SK-N-SH (cell line): ENCODE measurements around the gene G6PD. TPM values are rescaled to one million over a fixed set of nuclear protein-coding genes. Genes with fewer than 3 reads are reported as not detected.
"Not testable (repeated sequence)": the region's sequence is repeated elsewhere in the genome, so short reads cannot be mapped to it uniquely, and the experiment has no call there.

Experiments
- CTCF ChIA-PET: fragments of 300-600, 350-600 bp; formaldehyde crosslinking; extraction: SDS; loops from one replicate; lab custom pipeline; 2021; lab: Yijun Ruan, JAX
- POLR2A ChIA-PET: fragments of 350-600 bp; sonication (Branson Sonifier 250); formaldehyde crosslinking; extraction: SDS; loops from one replicate; lab custom pipeline; 2020; ENCODE audit warnings: antibody characterized with exemption, inconsistent platforms; lab: Yijun Ruan, JAX
- DNase-seq: peaks from one replicate; pipeline ENCODE4 v3.0.0; 2012
- H2AFZ ChIP-seq: fragments of 200-600 bp; sonication (generic); 2 replicates; pipeline ENCODE4 v1.8.1; 2016; ENCODE audit warnings: antibody characterized with exemption, mild to moderate bottlenecking, low read depth
- H3F3A ChIP-seq: fragments of 200-600 bp; sonication (generic); replicated peaks from 2 replicates; pipeline ENCODE3; 2016; ENCODE audit warnings: antibody characterized with exemption, mild to moderate bottlenecking; ENCODE audit not compliant: insufficient read depth
- H3K27ac ChIP-seq, 2 experiments: fragments of 200-500 bp in 1 of 2; fragments of 200-600 bp in 1 of 2; sonication (Bioruptor generic) in 1 of 2; sonication (generic), shearing (Covaris generic) in 1 of 2; 2 replicates each; pipeline versions ENCODE4 v1.5.1 to v1.6.1; 2014 to 2016; ENCODE audit warnings: low read depth in 2 of 2, inconsistent platforms in 1 of 2, low read length in 1 of 2, mild to moderate bottlenecking in 1 of 2, mixed read lengths in 1 of 2
- H3K27me3 ChIP-seq: fragments of 200-600 bp; sonication (generic), shearing (Covaris generic); 2 replicates; pipeline ENCODE4 v1.6.1; 2016; ENCODE audit warnings: mixed run types; ENCODE audit not compliant: insufficient read depth
- H3K36me3 ChIP-seq, 2 experiments: fragments of 200-500 bp in 1 of 2; fragments of 200-600 bp in 1 of 2; sonication (Bioruptor generic) in 1 of 2; sonication (generic) in 1 of 2; replicated peaks in 1 of 2; 2 replicates each; pipeline versions ENCODE3 to v1.5.1; 2014 to 2016; ENCODE audit warnings: low read length in 1 of 2, mild to moderate bottlenecking in 1 of 2; ENCODE audit not compliant: insufficient read depth in 2 of 2, control insufficient read depth in 1 of 2
- H3K4me1 ChIP-seq, 2 experiments: fragments of 200-500 bp in 1 of 2; fragments of 200-600 bp in 1 of 2; sonication (Bioruptor generic) in 1 of 2; sonication (generic), shearing (Covaris generic) in 1 of 2; 2 replicates each; pipeline versions ENCODE4 v1.5.1 to v1.6.1; 2014 to 2016; ENCODE audit warnings: low read depth in 1 of 2, low read length in 1 of 2, mixed run types in 1 of 2; ENCODE audit not compliant: insufficient read depth in 2 of 2, control insufficient read depth in 1 of 2
- H3K4me2 ChIP-seq: fragments of 200-600 bp; sonication (generic), shearing (Covaris generic); 2 replicates; pipeline ENCODE4 v1.6.1; 2017; ENCODE audit warnings: mixed run types
- H3K4me3 ChIP-seq, 2 experiments: fragments of 200-500 bp in 1 of 2; fragments of 200-600 bp in 1 of 2; sonication (Bioruptor generic) in 1 of 2; sonication (generic), shearing (Covaris generic) in 1 of 2; 2 replicates each; pipeline versions ENCODE4 v1.5.1 to v1.8.1; 2014 to 2016; ENCODE audit warnings: low read depth in 2 of 2, inconsistent platforms in 1 of 2, low read length in 1 of 2, mild to moderate bottlenecking in 1 of 2, mixed read lengths in 1 of 2, moderate library complexity in 1 of 2
- H3K79me2 ChIP-seq: fragments of 200-600 bp; sonication (generic); 2 replicates; pipeline ENCODE4 v1.8.1; 2017; ENCODE audit warnings: mild to moderate bottlenecking; ENCODE audit not compliant: insufficient read depth
- H3K9ac ChIP-seq: fragments of 200-600 bp; sonication (generic); 2 replicates; pipeline ENCODE4 v1.6.1; 2017; ENCODE audit warnings: mixed run types
- H3K9me2 ChIP-seq: fragments of 200-600 bp; sonication (generic); 2 replicates; pipeline ENCODE4 v1.6.1; 2017; ENCODE audit warnings: mixed run types
- H3K9me3 ChIP-seq: fragments of 200-600 bp; sonication (generic); 2 replicates; pipeline ENCODE4 v1.6.1; 2017; ENCODE audit warnings: mixed run types, mild to moderate bottlenecking, moderate library complexity
- H4K20me1 ChIP-seq: fragments of 200-600 bp; sonication (generic); 2 replicates; pipeline ENCODE4 v1.6.1; 2017; ENCODE audit warnings: mild to moderate bottlenecking, mixed run types; ENCODE audit not compliant: insufficient read depth
- CHD2 ChIP-seq: fragments of 150-350 bp; IDR thresholded peaks from 2 replicates; pipeline ENCODE4 v1.6.1; 2018; ENCODE audit warnings: low read length; ENCODE audit not compliant: partially characterized antibody
- GABPA ChIP-seq: IDR thresholded peaks from 2 replicates; pipeline ENCODE4 v1.4.0; 2012; ENCODE audit warnings: low read depth, mild to moderate bottlenecking
- MAX ChIP-seq: IDR thresholded peaks from 2 replicates; pipeline ENCODE4 v1.4.0; 2012; ENCODE audit warnings: low read depth
- REST ChIP-seq: IDR thresholded peaks from 2 replicates; pipeline ENCODE4 v1.6.1; 2012; ENCODE audit warnings: mild to moderate bottlenecking, low read depth, low read length, moderate library complexity
- YY1 ChIP-seq: IDR thresholded peaks from 2 replicates; pipeline ENCODE4 v1.4.0; 2012; ENCODE audit warnings: low read depth, mild to moderate bottlenecking
- ZBTB33 ChIP-seq: IDR thresholded peaks from 2 replicates; pipeline ENCODE4 v1.4.0; 2012; ENCODE audit warnings: low read depth, borderline replicate concordance
- WGBS: methylation state at CpG from one replicate; pipeline ENCODE4 v1.1.6; 2017; ENCODE audit warnings: low lambda C conversion rate; 5-methylcytosine and 5-hydroxymethylcytosine counted together
- polyA plus RNA-seq, 3 experiments: library from polyadenylated mRNA; depleted of rRNA; stranded (reverse); fragments of >200 nt; gene quantifications; 2 replicates each; pipeline ENCODE4 v1.2.3, GENCODE V29; 2012

G6PD gene
- polyA plus RNA-seq, 1 of the 3 experiments (the other 2 are of a cell fraction): 131 TPM

- TF ChIP-seq ZBTB33: no peak
- no peak for TF ChIP-seq YY1
- TF ChIP-seq GABPA: no peak
- TF ChIP-seq MAX: no peak
- TF ChIP-seq REST: no peak
- TF ChIP-seq CHD2: no peak
These were observed 45.9 kb upstream of the G6PD start (continued) for GRCh38 chrX:154592505-154592904.

GRCh38 chrX:154590415-154590814, 43.8 kb upstream of the G6PD start:
- H3K4me1 ChIP-seq, H3K27ac ChIP-seq, POLR2A ChIA-PET, H3K36me3 ChIP-seq, H2AFZ ChIP-seq, H3K9me2 ChIP-seq, H3K9me3 ChIP-seq, H4K20me1 ChIP-seq, DNase-seq, CTCF ChIA-PET, H3K79me2 ChIP-seq, H3K4me3 ChIP-seq, H3K9ac ChIP-seq, H3F3A ChIP-seq, H3K4me2 ChIP-seq: not testable (repeated sequence)
- peaks cover 19% of the 10 kb centered on the region; the same call in 1 of the 2 replicates for H3K27me3 ChIP-seq
- 5% methylated on average over 4 of the region's 13 CpGs for WGBS

- H2AFZ ChIP-seq, H3K27ac ChIP-seq, POLR2A ChIA-PET, H3K9ac ChIP-seq, H3K79me2 ChIP-seq, H3K9me2 ChIP-seq, DNase-seq, CTCF ChIA-PET, H4K20me1 ChIP-seq, H3K4me1 ChIP-seq, H3K36me3 ChIP-seq, H3K4me2 ChIP-seq, H3K27me3 ChIP-seq, H3K4me3 ChIP-seq, H3K9me3 ChIP-seq, H3F3A ChIP-seq: not testable (repeated sequence)
- no CpG with 5 or more reads among the region's 39 CpGs for WGBS
These were observed 38.0 kb upstream of the G6PD start, which contains the start of gene CTAG1A for GRCh38 chrX:154584585-154585183. TSS of gene CTAG1A (plus strand) at chrX:154585133. CDS start at chrX:154585207, 74 bp downstream.

- H3K4me1 ChIP-seq, H3K79me2 ChIP-seq, DNase-seq, H3K9me2 ChIP-seq, H3K27me3 ChIP-seq, H2AFZ ChIP-seq, CTCF ChIA-PET, H4K20me1 ChIP-seq, H3F3A ChIP-seq, H3K9ac ChIP-seq, H3K9me3 ChIP-seq, H3K4me2 ChIP-seq, H3K27ac ChIP-seq, H3K36me3 ChIP-seq, POLR2A ChIA-PET, H3K4me3 ChIP-seq: not testable (repeated sequence)
- no CpG with 5 or more reads among the region's 8 CpGs for WGBS
These were observed 36.3 kb upstream of the G6PD start for GRCh38 chrX:154582994-154583393.

- POLR2A ChIA-PET, H3K27me3 ChIP-seq, H3K9ac ChIP-seq, H3F3A ChIP-seq, H3K36me3 ChIP-seq, H3K9me2 ChIP-seq, H2AFZ ChIP-seq, H3K4me3 ChIP-seq, H3K4me1 ChIP-seq, CTCF ChIA-PET, H3K4me2 ChIP-seq, H4K20me1 ChIP-seq, DNase-seq, H3K9me3 ChIP-seq, H3K27ac ChIP-seq, H3K79me2 ChIP-seq: not testable (repeated sequence)
- WGBS: no CpG with 5 or more reads among the region's 5 CpGs
These were observed 28.4 kb upstream of the G6PD start for GRCh38 chrX:154575076-154575475.
